ENCODE results near the gene FUT1. TPM values are rescaled to one million over a fixed set of nuclear protein-coding genes. Genes with fewer than 3 reads are reported as not detected.

Gene FUT1
- polyA plus RNA-seq, 1 donor (not counting 4 experiments of a cell fraction or from before 2014, with no cell fraction given) = 3.7 TPM

GRCh38 chr19:48734625-48735024 lies 17.8 kb downstream of the FUT1 start:
- Histone ChIP-seq H3K9me3 (ENCODE audit: control insufficient read depth, low read depth, low read length) (no peaks in the 10 kb centered on the region), H3K27me3 (ENCODE audit: control insufficient read depth, extremely low read depth, insufficient read depth, low read length) (no peaks in the 10 kb centered on the region), H3K27ac (ENCODE audit: control insufficient read depth, insufficient read depth, low read length) (no peak overlapping the region), H3K36me3 (ENCODE audit: control insufficient read depth in 2 of 2, extremely low read depth in 1 of 2, insufficient read depth in 2 of 2, low read length in 2 of 2) (no peaks in the 10 kb centered on the region), H3K4me2 (ENCODE audit: control insufficient read depth, extremely low read depth, insufficient read depth, low read depth, low read length) (peak overlapping the region; percentile 73), H3K4me1 (ENCODE audit: control insufficient read depth, extremely low read depth, insufficient read depth, low read length) (peaks cover 5% of the 10 kb centered on the region), H3K9me1 (ENCODE audit: control insufficient read depth, extremely low read depth, insufficient read depth, low read length) (no peaks in the 10 kb centered on the region), H4K20me1 (ENCODE audit: control insufficient read depth, extremely low read depth, insufficient read depth, low read length) (no peaks in the 10 kb centered on the region), H3K9ac (ENCODE audit: control insufficient read depth, extremely low read depth, insufficient read depth, low read length) (no peak overlapping the region), H3K4me3 (ENCODE audit: control insufficient read depth in 2 of 3, extremely low read depth in 1 of 3, insufficient read depth in 2 of 3, low read depth in 1 of 3, low read length in 3 of 3) (peak overlapping the region in 1 of 3 experiments; percentile 60), H2AFZ (ENCODE audit: control insufficient read depth, low read length) (no peak overlapping the region), H3K79me2 (ENCODE audit: control insufficient read depth, insufficient read depth, low read length) (no peaks in the 10 kb centered on the region)
- DNase-seq (ENCODE audit: low read depth, low spot score) (no peak), FAIRE-seq (no peak)
- dilution Hi-C loops (cut with MboI; ENCODE audit: extremely low pct_ligation_motif_present, low sequenced_read_pairs) = no loop called here
- TF ChIP-seq CTCF (optimal IDR thresholded peaks at IDR 0.05 in 1 of 3, IDR thresholded peaks at IDR 0.05 in 1 of 3, conservative IDR thresholded peaks at IDR 0.05 in 1 of 3; ENCODE audit: extremely low read depth in 1 of 3, insufficient read depth in 2 of 3, low read length in 3 of 3) = no peak

GRCh38 chr19:48731452-48731851 lies 21.0 kb downstream of the FUT1 start:
- H3K9ac ChIP-seq (ENCODE audit: control insufficient read depth, extremely low read depth, insufficient read depth, low read length) = no peak overlapping the region
- peaks cover 1% of the 10 kb centered on the region for H3K4me1 ChIP-seq (ENCODE audit: control insufficient read depth, extremely low read depth, insufficient read depth, low read length)
- TF ChIP-seq EZH2 (IDR thresholded peaks at IDR 0.05; ENCODE audit: low read length) (no peak), CTCF (optimal IDR thresholded peaks at IDR 0.05 in 1 of 3, IDR thresholded peaks at IDR 0.05 in 1 of 3, conservative IDR thresholded peaks at IDR 0.05 in 1 of 3; ENCODE audit: extremely low read depth in 1 of 3, insufficient read depth in 2 of 3, low read length in 3 of 3) (no peak)
- no peak overlapping the region for H2AFZ ChIP-seq (ENCODE audit: control insufficient read depth, low read length)
- no peak for FAIRE-seq
- H3K4me3 ChIP-seq (ENCODE audit: control insufficient read depth in 2 of 3, extremely low read depth in 1 of 3, insufficient read depth in 2 of 3, low read depth in 1 of 3, low read length in 3 of 3) = no peak overlapping the region
- no peaks in the 10 kb centered on the region for H4K20me1 ChIP-seq (ENCODE audit: control insufficient read depth, extremely low read depth, insufficient read depth, low read length)
- dilution Hi-C loops (cut with MboI; ENCODE audit: extremely low pct_ligation_motif_present, low sequenced_read_pairs) = no loop called here
- no peaks in the 10 kb centered on the region for H3K79me2 ChIP-seq (ENCODE audit: control insufficient read depth, insufficient read depth, low read length)
- no peaks in the 10 kb centered on the region for H3K9me3 ChIP-seq (ENCODE audit: control insufficient read depth, low read depth, low read length)
- no peak overlapping the region for H3K27ac ChIP-seq (ENCODE audit: control insufficient read depth, insufficient read depth, low read length)
- no peak for DNase-seq (ENCODE audit: low read depth, low spot score)
- no peak overlapping the region for H3K4me2 ChIP-seq (ENCODE audit: control insufficient read depth, extremely low read depth, insufficient read depth, low read depth, low read length)
- H3K9me1 ChIP-seq (ENCODE audit: control insufficient read depth, extremely low read depth, insufficient read depth, low read length) = no peaks in the 10 kb centered on the region
- H3K36me3 ChIP-seq (ENCODE audit: control insufficient read depth in 2 of 2, extremely low read depth in 1 of 2, insufficient read depth in 2 of 2, low read length in 2 of 2) = peaks cover 0 to 6% of the 10 kb centered on the region in 2 experiments
- H3K27me3 ChIP-seq (ENCODE audit: control insufficient read depth, extremely low read depth, insufficient read depth, low read length) = no peaks in the 10 kb centered on the region
